Cerebellar nuclear complex (tissue), 1 donor: ENCODE results near the gene CCDC187.

ENCODE experiments used
- DNase-seq, 2 experiments: peaks; one replicate each; lab custom pipeline; 2025; lab: John Stamatoyannopoulos, UW

Gene CCDC187

GRCh38 chr9:136225366-136225747 is 78.5 kb downstream of the CCDC187 start:
- no peak for DNase-seq

- DNase-seq: no peak
These were observed 79.8 kb downstream of the CCDC187 start for GRCh38 chr9:136223871-136224640.

GRCh38 chr9:136222906-136223285 is 81.0 kb downstream of the CCDC187 start:
- DNase-seq: no peak

GRCh38 chr9:136222166-136222905 is 81.6 kb downstream of the CCDC187 start:
- no peak for DNase-seq

DNA sequence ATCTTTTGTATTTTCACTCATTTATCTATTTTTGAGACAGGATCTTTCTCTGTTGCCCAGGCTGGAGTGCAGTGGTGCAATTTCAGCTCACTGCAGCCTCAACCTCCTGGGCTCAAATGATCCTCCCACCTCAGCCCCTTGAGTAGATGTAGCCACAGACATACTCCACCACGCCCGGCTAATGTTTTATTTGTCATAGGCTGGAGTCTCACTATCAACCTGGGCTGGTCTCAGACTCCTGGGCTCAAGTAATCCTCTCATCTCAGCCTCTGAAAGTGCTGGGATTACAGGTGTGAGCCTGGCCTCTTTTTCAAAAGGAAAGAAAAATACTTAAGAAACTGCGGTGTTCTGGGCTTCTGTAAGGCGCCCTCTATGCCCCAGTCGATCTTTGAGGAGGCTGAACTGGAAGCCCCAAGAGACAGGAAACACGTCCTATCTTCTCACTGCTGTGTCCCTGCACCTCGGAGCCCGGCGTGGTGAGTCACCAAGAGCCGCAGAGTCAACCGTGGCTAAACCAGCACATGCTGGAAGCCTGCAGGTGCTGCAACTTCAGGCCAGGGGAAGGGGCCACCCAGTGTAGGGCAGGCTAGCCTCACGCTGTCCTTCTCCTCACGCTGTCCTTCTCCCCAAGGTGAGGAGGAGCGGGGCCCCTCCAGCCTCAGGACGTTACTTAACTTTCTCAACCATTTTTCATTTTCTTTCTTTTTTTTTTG is 83.7 kb downstream of the CCDC187 start:
- no peak for DNase-seq

GRCh38 chr9:136219276-136219675 is 84.6 kb downstream of the CCDC187 start:
- no peak for DNase-seq

GRCh38 chr9:136218673-136219072 is 85.2 kb downstream of the CCDC187 start:
- DNase-seq: no peak

DNA sequence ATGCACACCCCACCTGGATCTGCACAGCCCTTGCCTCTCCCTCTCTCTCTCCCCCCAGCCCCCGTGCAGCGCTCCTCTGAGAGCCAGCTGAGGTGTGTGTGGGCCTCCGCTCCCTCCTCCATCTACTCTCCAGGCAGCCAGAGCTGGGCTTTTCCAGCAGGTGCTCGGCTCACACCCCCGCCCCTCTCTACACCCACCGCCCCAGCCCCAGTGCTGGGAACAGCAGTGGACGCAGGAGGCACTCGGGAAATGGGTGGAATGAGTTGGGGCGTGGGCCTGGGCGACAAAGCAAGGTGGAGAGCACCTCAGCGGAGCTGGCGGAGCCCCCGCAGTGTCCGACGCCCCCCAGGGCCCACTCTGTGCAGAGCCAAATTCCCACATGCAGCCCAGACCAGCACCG is 85.6 kb downstream of the CCDC187 start:
- no peak for DNase-seq

DNA sequence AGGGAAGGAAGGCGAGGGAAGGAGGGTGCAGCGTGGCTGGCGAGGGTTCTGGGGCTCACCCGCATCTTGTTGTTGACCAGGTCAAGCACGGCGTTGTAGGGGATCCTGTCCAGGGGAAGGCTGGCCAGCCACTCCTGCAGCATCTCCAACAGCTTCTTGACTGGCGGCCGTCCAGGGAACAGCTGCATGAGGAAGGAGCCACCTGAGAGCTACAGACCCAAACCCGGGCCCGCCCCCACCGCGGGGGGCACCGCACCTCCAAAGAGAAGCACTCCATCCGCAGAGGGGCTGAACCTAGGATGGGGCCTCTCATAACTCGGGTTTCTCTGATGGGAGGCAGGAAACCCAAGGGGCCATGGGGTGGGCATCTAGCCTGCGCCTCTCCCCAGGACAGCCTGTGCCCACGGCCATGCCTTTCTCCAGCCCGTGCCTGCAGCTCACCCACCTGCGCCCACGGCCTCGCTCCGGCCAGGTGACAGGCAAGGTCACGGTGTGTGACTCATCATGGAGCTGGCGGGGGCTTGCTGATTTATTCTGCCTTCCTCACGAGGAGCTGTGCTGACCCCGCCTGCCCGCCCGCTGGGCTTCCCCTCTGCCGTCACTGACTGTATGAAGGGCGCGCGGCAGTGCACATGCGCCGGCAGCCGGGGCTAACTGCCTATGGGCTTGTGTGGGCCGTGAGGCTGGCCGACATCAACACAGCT is 87.2 kb downstream of the CCDC187 start:
- DNase-seq: no peak

- no peak for DNase-seq
These were observed 90.2 kb downstream of the CCDC187 start for GRCh38 chr9:136213733-136214132.

GRCh38 chr9:136212345-136212950 is 91.4 kb downstream of the CCDC187 start:
- no peak for DNase-seq

GRCh38 chr9:136211441-136212344 is 92.2 kb downstream of the CCDC187 start:
- DNase-seq: no peak

DNA sequence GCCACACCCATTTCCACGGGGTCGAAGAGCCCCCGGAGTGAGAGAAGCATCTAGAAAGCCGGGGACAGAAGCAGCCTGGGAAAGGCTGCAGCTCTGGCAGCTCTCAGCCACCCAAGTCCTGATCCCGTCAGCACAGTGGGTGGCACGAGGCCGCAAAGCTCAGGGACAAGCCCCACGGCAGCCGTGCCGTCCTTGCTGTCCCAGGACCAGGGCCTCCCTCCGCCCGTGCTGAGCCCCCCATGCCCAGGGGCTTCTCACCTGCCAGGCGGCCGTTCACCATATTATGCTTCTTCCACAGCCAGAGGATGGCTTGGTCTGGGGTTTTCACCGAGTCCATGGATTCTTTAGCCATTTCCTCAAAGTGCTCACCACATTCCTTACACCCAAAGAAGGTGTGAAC is 92.9 kb downstream of the CCDC187 start:
- DNase-seq: no peak

DNA sequence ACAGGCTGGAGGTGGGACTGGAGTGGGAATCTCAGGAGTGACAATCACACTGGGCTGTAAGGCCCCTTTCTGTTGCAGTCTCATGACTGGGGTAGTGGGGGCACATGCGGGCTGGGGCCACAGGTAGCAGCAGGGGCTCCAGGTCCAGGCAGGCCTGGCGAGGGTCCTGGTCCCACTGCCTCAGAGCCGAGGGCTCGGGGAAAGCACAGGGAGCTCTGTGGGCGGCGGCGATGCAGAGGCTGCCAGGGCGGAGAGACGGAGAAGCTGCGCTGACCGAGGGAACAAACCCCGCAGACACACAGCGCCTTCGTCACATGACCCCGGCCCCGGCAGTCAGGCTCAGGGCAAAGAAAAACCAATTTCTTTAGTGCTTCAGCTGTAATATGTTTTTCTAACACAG is 93.6 kb downstream of the CCDC187 start:
- no peak for DNase-seq

GRCh38 chr9:136209786-136210185 is 94.1 kb downstream of the CCDC187 start:
- no peak for DNase-seq

- DNase-seq: no peak
These were observed 94.7 kb downstream of the CCDC187 start for GRCh38 chr9:136209232-136209631.

DNA sequence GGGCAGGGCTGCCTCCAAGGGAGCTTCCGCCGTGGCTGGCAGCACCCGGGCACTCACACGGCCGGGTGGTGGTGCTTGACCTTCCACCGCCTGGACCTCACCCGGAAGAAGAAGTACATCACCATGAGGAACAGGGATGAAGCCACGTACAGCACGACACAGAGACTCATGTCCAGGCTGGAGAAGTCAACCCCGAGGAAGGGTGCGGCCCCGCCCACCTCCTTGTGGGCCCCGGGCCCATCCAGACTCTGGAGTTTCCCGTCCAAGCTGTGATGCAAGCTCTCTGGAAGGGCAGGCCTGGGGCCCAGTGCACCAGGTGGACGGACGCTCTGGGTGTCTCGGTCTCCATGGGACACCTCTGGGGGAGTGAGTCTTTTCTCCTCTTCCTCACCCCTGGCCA is 95.2 kb downstream of the CCDC187 start:
- no peak for DNase-seq

DNA sequence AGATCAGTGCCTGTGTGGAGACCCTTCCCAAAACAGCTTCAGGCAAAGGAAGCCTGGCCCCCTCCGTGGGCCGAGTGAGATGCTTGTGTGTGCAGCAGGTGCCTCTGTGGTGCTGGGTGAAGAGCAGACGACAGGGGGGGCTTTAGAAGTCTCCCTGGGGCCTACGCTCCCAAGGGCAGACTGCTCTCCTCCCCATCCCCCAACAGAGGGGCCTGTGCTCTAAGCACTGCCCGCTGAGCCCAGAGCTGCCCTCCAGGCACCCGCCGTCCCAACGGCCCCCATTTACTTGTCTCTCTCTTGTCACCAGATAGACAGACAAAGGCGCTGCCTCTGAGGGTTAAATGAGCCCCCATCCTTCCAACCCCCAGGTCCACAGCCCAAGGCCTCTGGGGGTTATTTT is 96.3 kb downstream of the CCDC187 start:
- no peak for DNase-seq

DNA sequence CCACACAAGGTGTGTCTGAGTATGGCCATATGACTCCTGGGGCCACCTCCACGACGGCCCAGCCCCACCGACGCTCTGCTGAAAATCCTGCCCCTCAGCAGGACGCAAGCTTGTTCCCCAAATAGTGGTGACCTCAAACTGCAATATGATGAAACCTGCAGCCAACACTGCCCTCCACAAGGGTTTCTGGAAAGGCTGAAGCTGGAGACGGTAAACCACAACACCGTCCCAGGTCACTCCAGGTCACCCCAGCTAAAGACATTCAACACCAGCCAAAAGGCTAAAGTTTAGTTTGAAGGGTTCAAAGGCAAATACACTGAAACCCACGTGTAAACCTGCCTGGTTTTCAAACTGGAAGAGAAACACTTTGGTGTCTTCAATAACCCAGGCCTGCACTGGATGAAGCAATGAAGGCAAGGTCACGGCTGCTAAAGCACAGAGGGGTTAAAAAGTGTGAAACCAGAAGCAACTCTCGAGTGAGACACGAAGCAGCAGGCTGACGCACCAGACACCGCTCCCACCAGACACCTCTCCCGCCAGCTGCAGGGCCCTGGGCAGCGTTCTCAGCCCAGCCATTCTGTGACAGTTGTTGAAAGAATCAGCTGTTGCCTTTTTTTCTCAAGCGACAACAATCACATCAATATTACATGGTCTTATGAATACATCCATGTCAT is 97.2 kb downstream of the CCDC187 start:
- no peak for DNase-seq

GRCh38 chr9:136205707-136205992 is 98.2 kb downstream of the CCDC187 start:
- DNase-seq: no peak
